CD4-positive, alpha-beta T cell treated with Interleukin-21 for 1 hour (primary cell): ENCODE data around the gene SF3B1.
"Not testable (repeated sequence)": the region's sequence is repeated elsewhere in the genome, so short reads cannot be mapped to it uniquely, and the experiment has no call there.

Experiments
- DNase-seq: peaks from one replicate; pipeline ENCODE4 v3.0.0-alpha.2; 2020

SF3B1 gene

GRCh38 chr2:197435598-197436420 lies 981 bp upstream of the SF3B1 start:
- DNase-seq: peak; percentile 30

- no peak for DNase-seq
Measured at GRCh38 chr2:197433780-197434438, 919 bp downstream of the SF3B1 start.

GRCh38 chr2:197432527-197432926 lies 2.3 kb downstream of the SF3B1 start:
- not testable (repeated sequence) for DNase-seq

GRCh38 chr2:197431858-197432257 lies 3.0 kb downstream of the SF3B1 start:
- DNase-seq: no peak

- no peak for DNase-seq
Measured at GRCh38 chr2:197427986-197428385, 6.8 kb downstream of the SF3B1 start.

- DNase-seq: no peak
Measured at GRCh38 chr2:197426723-197427603, 7.9 kb downstream of the SF3B1 start.

- no peak for DNase-seq
Measured at GRCh38 chr2:197425550-197425949, 9.3 kb downstream of the SF3B1 start.

- no peak for DNase-seq
Measured at GRCh38 chr2:197423307-197423706, 11.5 kb downstream of the SF3B1 start.

- no peak for DNase-seq
Measured at GRCh38 chr2:197419438-197419837, 15.4 kb downstream of the SF3B1 start.

GRCh38 chr2:197416268-197416667 lies 18.6 kb downstream of the SF3B1 start:
- DNase-seq: no peak

- no peak for DNase-seq
Measured at GRCh38 chr2:197414515-197414914, 20.3 kb downstream of the SF3B1 start.

GRCh38 chr2:197414039-197414438 lies 20.8 kb downstream of the SF3B1 start:
- DNase-seq: no peak

GRCh38 chr2:197405582-197405981 lies 29.2 kb downstream of the SF3B1 start:
- no peak for DNase-seq

- no peak for DNase-seq
Measured at GRCh38 chr2:197399887-197400540, 34.8 kb downstream of the SF3B1 start.

GRCh38 chr2:197398913-197399312 lies 35.9 kb downstream of the SF3B1 start:
- DNase-seq: no peak

GRCh38 chr2:197391220-197391717 lies 43.6 kb downstream of the SF3B1 start:
- no peak for DNase-seq

GRCh38 chr2:197388866-197389587 lies 45.8 kb downstream of the SF3B1 start:
- no peak for DNase-seq

- DNase-seq: no peak
Measured at GRCh38 chr2:197387179-197387578, 47.6 kb downstream of the SF3B1 start.

GRCh38 chr2:197386242-197386641 lies 48.6 kb downstream of the SF3B1 start:
- DNase-seq: no peak

- no peak for DNase-seq
Measured at GRCh38 chr2:197383825-197384224, 51.0 kb downstream of the SF3B1 start.

- DNase-seq: no peak
Measured at GRCh38 chr2:197381641-197382040, 53.2 kb downstream of the SF3B1 start.

GRCh38 chr2:197379918-197380309 lies 54.9 kb downstream of the SF3B1 start:
- DNase-seq: not testable (repeated sequence)
